BE2C (cell line): Measurements from ENCODE around the gene NAB2.

Source experiments
- DNase-seq: peaks from one replicate; pipeline ENCODE4 v3.0.0-alpha.2; 2020
- H3K27me3 ChIP-seq: fragments of 250-450 bp; sonication (Bioruptor Pico); 2 replicates; pipeline ENCODE4 v1.5.1; 2020; ENCODE audit warnings: mild to moderate bottlenecking
- H3K36me3 ChIP-seq: fragments of 250-450 bp; sonication (Bioruptor Pico); 2 replicates; pipeline ENCODE4 v1.5.1; 2020; ENCODE audit warnings: mild to moderate bottlenecking
- H3K4me1 ChIP-seq: fragments of 250-450 bp; sonication (Bioruptor Pico); 2 replicates; pipeline ENCODE4 v1.5.1; 2020
- H3K4me3 ChIP-seq: 2 replicates; pipeline ENCODE4 v1.5.1; 2011; ENCODE audit warnings: low read depth, low read length
- H3K9me3 ChIP-seq: fragments of 250-450 bp; sonication (Bioruptor Pico); 2 replicates; pipeline ENCODE4 v1.5.1; 2020
- TF ChIP-seq, protein P1 (sequence below): IDR thresholded peaks from 2 replicates; pipeline ENCODE4 v1.5.1; 2012; ENCODE audit warnings: mild to moderate bottlenecking, low read depth, low read length

Gene NAB2

DNA sequence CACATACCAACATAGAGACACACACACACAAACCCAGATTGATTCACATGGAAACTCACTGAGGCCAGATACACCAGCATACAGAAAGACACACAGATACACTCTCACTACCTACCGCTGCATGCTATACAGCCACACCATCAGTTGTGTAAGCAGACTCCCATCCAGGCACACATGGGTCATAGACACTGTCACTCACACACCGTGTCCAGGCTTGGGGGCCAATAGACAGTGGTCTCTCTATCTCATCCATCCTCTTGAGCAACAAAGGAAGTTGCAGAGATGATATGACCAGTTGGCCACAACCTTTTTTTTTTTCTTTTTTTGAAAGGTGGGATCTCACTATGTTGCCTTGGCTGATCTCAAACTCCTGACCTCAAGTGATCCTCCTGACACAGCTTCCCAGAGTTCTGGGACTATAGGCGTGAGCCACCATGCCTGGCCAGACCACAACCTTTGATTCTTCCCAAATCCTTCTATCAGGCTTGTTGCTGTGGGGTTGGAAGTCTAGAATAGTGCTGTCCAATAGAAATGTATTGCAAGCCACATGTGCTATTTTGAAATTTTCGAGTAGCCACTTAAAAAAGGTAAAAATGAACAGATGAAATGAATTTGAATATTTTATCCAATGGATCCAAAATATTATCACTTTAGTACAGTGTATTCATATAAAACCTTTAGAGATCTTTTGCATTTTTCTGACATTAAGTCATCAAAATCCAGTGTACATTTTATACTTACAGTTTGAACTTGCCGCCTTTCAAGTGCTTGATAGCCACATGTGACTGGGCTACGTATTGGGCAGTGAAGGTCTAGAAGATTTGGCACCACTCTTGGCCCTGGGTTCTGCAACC, 51.1 kb downstream of the NAB2 start:
- Histone ChIP-seq H3K4me1 (no peaks in the 10 kb centered on the region; the same call in none of the 2 replicates), H3K9me3 (no peaks in the 10 kb centered on the region), H3K36me3 (peaks cover 6% of the 10 kb centered on the region; the same call in 1 of the 2 replicates), H3K4me3 (no peak overlapping the region), H3K27me3 (no peaks in the 10 kb centered on the region)
- TF ChIP-seq, protein P1, sequence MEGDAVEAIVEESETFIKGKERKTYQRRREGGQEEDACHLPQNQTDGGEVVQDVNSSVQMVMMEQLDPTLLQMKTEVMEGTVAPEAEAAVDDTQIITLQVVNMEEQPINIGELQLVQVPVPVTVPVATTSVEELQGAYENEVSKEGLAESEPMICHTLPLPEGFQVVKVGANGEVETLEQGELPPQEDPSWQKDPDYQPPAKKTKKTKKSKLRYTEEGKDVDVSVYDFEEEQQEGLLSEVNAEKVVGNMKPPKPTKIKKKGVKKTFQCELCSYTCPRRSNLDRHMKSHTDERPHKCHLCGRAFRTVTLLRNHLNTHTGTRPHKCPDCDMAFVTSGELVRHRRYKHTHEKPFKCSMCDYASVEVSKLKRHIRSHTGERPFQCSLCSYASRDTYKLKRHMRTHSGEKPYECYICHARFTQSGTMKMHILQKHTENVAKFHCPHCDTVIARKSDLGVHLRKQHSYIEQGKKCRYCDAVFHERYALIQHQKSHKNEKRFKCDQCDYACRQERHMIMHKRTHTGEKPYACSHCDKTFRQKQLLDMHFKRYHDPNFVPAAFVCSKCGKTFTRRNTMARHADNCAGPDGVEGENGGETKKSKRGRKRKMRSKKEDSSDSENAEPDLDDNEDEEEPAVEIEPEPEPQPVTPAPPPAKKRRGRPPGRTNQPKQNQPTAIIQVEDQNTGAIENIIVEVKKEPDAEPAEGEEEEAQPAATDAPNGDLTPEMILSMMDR: no peak
- no peak for DNase-seq

DNA sequence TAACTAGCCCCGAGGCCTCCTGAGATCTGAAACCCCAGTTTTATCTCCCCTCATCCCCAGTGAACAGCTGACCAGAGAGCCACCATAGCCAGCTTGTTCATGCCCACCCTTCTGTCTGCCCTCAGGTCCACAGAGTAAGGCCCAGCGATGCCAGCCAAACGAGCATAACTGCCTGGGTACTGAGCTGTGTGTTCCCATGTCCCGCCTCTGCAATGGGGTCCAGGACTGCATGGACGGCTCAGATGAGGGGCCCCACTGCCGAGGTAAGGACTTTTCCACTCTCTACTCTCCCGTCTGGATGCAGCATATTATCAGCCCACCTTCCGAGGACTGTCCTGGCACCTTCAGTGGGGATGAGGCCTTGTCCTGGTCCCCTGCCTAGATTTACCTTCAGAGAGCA, 52.3 kb downstream of the NAB2 start:
- H3K36me3 ChIP-seq: peaks cover 6% of the 10 kb centered on the region; the same call in 1 of the 2 replicates
- H3K4me3 ChIP-seq: no peak overlapping the region
- no peaks in the 10 kb centered on the region for H3K4me1 ChIP-seq
- H3K27me3 ChIP-seq: no peaks in the 10 kb centered on the region
- H3K9me3 ChIP-seq: no peaks in the 10 kb centered on the region
- no peak for DNase-seq
- TF ChIP-seq, protein P1: no peak

DNA sequence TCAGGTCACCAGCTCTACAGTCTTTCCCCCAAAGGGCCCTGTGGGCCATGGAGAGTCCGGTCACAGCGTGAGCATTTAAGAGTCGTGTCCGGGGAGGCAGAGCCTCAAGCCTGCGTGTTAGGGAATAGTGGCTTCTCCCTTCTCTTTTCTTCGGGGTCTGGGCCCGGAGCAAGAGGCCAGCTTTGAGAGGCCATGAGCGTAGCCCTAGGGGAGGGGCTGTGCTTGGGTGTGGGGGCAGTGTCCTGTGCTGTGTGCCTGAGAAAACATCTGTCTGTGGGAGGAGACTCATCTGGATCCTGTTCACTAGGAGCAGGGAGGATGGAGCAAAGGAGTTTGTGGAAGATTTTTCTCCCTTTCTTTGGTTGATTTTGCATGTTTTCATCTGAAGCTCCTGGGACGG, 53.2 kb downstream of the NAB2 start:
- no peaks in the 10 kb centered on the region for H3K9me3 ChIP-seq
- TF ChIP-seq, protein P1: no peak
- no peaks in the 10 kb centered on the region for H3K27me3 ChIP-seq
- H3K36me3 ChIP-seq: peaks cover 6% of the 10 kb centered on the region; the same call in 1 of the 2 replicates
- H3K4me3 ChIP-seq: no peak overlapping the region
- no peaks in the 10 kb centered on the region for H3K4me1 ChIP-seq
- no peak for DNase-seq

DNA sequence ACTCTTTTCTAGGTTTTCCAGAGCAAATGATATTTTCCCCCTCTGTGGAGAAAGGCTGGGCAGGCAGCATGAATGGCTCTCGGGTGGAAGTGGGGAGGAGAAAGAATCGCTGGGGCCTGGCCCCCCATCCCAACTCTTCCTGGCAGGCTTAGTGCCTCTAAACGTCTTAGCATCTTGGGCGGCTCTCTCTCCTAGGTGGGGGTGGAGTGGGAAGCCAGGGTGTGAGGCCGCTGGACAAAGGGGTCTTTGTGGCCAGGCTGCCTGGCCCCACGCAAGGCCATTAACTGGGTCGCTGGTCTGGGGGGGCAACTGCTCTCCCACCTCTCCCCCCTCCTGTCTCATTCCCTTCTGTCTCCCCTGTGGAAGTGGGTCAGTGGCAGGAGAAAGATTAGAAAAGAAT, 53.8 kb downstream of the NAB2 start:
- no peaks in the 10 kb centered on the region for H3K27me3 ChIP-seq
- no peaks in the 10 kb centered on the region for H3K9me3 ChIP-seq
- TF ChIP-seq, protein P1: no peak
- peaks cover 6% of the 10 kb centered on the region; the same call in 1 of the 2 replicates for H3K36me3 ChIP-seq
- no peak for DNase-seq
- 0 out of 2 replicates have a peak, but pooled peaks cover 3% of the 10 kb centered on the region for H3K4me1 ChIP-seq
- H3K4me3 ChIP-seq: no peak overlapping the region

DNA sequence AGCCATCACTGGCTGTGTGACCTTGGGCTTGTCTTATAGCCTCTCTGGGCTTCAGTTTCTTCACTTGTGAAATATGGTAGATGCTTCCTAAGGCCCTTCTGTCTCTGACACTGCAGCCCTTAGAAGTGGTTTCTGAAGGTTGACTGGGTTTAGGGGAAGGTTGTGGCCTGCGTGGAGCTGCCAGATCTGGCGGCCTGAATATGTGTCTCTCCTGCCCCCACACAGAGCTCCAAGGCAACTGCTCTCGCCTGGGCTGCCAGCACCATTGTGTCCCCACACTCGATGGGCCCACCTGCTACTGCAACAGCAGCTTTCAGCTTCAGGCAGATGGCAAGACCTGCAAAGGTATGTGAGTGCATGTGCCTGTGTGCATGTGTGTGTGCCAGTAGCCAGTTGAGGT, 54.5 kb downstream of the NAB2 start:
- DNase-seq: no peak
- Histone ChIP-seq H3K36me3 (peaks cover 6% of the 10 kb centered on the region; the same call in 1 of the 2 replicates), H3K4me1 (0 out of 2 replicates have a peak, but pooled peaks cover 3% of the 10 kb centered on the region), H3K4me3 (no peak overlapping the region), H3K27me3 (no peaks in the 10 kb centered on the region), H3K9me3 (no peaks in the 10 kb centered on the region)
- TF ChIP-seq, protein P1: no peak
